Measurements from ENCODE around the gene MAPK12.

GRCh38 chr22:50252082-50253045 is 9.1 kb downstream of the MAPK12 start:
- no peak for TF ChIP-seq FOXA1 (IDR thresholded peaks at IDR 0.05)
- peak; percentile 66 for TF ChIP-seq CTCF (IDR thresholded peaks at IDR 0.05; ENCODE audit: low read depth, low read length, missing input control)

Data from liver (tissue), 2 donors.